GM19468 (cell line): ENCODE measurements around the gene PABPC4L.
"Not testable (repeated sequence)": the region's sequence is repeated elsewhere in the genome, so short reads cannot be mapped to it uniquely, and the experiment has no call there.

Source experiments
- ATAC-seq: cut with Tn5 transposase; IDR thresholded peaks from one replicate; pipeline ENCODE4 v1.9.1; 2021; ENCODE audit warnings: mild to moderate bottlenecking, moderate library complexity, moderate number of reproducible peaks; ENCODE audit not compliant: unreplicated experiment; ENCODE audit errors: extremely low read depth

The PABPC4L gene

GRCh38 chr4:134201216-134202161 is at the start of gene PABPC4L:
PABPC4L (minus strand) TSS chr4:134201789; CDS start chr4:134201019, 770 bp downstream.
- ATAC-seq: no peak

- ATAC-seq: no peak
Measured at GRCh38 chr4:134251322-134251721, 49.7 kb upstream of the PABPC4L start.

- ATAC-seq: no peak
Measured at GRCh38 chr4:134243742-134244713, 42.4 kb upstream of the PABPC4L start.

DNA sequence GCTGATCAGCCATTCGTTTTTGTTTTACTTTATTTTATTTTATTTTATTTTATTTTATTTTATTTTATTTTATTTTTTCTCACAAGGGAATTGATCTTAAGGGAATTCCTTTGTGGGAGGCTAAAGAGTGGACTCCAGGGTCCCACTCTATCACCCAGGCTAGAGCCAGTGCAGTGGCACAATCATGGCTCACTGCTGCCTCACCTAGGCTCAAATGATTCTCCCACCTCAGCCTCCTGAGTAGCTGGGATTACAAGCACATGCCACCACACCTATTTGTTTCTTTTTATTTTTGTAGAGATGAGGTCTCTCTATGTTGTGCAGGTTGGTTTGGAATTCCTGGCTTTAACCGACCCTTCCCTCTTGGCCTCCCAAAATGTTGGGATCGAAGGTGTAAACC is 17.5 kb upstream of the PABPC4L start:
- ATAC-seq: no peak

- ATAC-seq: no peak
Measured at GRCh38 chr4:134216411-134216810, 14.8 kb upstream of the PABPC4L start.

DNA sequence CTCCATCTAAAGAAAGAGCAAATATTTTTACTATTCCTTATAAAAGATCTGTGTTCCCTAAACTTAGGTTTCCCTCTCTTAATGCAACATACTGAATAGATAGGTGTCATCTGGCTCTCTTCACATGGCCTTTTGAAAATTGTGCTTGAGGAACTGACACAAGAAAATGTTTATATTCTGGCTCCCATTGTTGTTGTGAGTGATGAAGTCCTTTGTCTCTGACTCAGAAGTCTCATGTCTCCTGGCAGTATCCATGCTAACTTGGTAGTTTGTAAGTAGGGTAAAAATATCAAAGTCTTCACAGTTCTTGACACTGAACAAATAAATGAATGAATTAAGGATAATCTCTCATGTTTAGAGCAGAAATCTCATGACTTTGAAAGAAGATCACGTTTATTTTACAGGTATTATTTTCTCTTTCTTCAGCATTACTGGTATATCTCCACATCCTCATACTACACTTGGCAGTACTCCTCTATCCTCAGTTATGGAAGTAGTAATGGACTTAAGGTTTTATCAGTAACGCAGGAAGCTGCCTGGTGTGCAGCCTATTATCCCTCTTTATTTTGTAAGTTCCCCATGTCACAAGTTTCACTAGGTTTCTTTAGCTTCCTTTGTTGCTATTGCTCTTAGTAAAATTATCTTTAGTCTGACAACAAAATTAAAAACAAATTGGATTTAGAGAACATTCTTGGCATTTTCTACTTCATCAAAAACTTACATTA is 14.2 kb upstream of the PABPC4L start:
- ATAC-seq: no peak

- not testable (repeated sequence) for ATAC-seq
Measured at GRCh38 chr4:134207955-134208354, 6.4 kb upstream of the PABPC4L start.

GRCh38 chr4:134202166-134202956 is 772 bp upstream of the PABPC4L start:
- no peak for ATAC-seq

GRCh38 chr4:134200811-134201215 is 776 bp downstream of the PABPC4L start:
- ATAC-seq: no peak

DNA sequence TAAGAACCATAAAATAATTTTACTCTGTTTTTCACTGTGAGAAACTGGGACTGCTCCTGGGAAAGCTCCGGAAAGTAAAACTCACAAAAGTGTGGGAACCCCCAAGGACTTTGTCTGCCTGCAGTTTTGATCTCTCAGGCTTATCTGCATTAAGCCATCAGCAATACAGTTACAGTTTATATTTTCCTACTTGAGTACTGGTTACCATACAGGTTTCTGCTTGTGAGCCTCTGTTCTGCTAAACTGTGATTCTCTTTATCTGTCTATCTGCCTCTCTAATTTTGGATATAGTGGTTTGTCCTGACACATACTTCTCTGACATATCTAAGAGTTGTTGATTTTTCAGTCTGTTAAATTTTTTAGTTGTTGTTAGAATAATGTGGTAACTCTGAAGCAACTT is 11.6 kb downstream of the PABPC4L start:
- ATAC-seq: no peak

DNA sequence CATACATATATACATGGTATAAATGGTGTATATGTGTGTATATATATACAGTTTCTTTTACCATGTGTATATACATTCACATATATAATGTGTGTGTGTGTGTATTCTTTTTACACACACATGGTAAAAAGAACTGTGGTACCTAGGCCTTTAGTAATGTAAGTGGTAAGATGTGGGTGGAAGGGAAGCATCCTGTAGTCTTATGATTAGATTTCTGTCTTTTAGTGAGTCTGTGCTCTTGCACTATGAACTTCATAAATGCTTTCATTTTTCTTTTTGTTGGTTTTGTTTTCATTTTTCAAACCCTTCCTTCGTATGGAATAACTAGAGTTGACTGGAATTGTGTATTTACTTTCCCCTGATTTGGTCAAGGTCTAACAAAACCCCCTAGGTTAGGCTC is 12.1 kb downstream of the PABPC4L start:
- ATAC-seq: no peak

- ATAC-seq: no peak
Measured at GRCh38 chr4:134178706-134179105, 22.9 kb downstream of the PABPC4L start.

DNA sequence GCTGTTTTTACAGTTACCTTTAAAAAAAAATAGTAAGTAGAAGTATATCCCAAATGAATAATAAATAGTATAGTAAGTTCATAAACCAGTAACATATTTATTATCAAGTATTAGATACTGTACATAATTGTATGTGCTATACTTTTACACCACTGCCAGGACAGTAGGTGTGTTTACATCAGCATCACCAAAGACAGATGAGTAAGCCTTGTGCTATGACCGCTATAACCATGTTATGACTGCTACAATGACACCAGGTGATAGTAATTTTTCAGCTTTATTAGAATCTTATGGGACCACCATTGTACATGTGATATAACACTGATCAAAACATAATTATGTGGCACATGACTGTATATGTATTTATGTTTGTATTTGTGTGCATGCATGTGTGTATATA is 27.3 kb downstream of the PABPC4L start:
- no peak for ATAC-seq

- no peak for ATAC-seq
Measured at GRCh38 chr4:134160211-134160610, 41.4 kb downstream of the PABPC4L start.

- no peak for ATAC-seq
Measured at GRCh38 chr4:134154097-134154496, 47.5 kb downstream of the PABPC4L start.

- ATAC-seq: no peak
Measured at GRCh38 chr4:134147941-134148340, 53.6 kb downstream of the PABPC4L start.
